HepG2 (cell line): Measurements from ENCODE around the gene PXMP2. TPM values are rescaled to one million over a fixed set of nuclear protein-coding genes. Genes with fewer than 3 reads are reported as not detected.

Experiments
- DR1 ChIP-seq: sonication (generic); formaldehyde crosslinking; IDR thresholded peaks from 2 replicates; pipeline ENCODE4 v1.8.0; 2021; ENCODE audit warnings: mild to moderate bottlenecking, missing genetic modification reagents, inconsistent platforms
- ESRRA ChIP-seq: sonication (generic); formaldehyde crosslinking; IDR thresholded peaks from 2 replicates; pipeline ENCODE4 v1.5.1; 2020; ENCODE audit warnings: mild to moderate bottlenecking, low read depth, missing genetic modification reagents
- FOXO4 ChIP-seq: sonication (generic); formaldehyde crosslinking; conservative IDR thresholded peaks from 2 replicates; pipeline ENCODE4 v1.8.1; 2023; ENCODE audit warnings: missing genetic modification reagents
- GLI4 ChIP-seq: sonication (generic); formaldehyde crosslinking; IDR thresholded peaks from 2 replicates; pipeline ENCODE4 v1.5.1; 2020; ENCODE audit warnings: missing genetic modification reagents, mild to moderate bottlenecking, moderate library complexity, borderline replicate concordance
- HOXA3 ChIP-seq: sonication (generic); formaldehyde crosslinking; IDR thresholded peaks from 2 replicates; pipeline ENCODE4 v1.5.0; 2020; ENCODE audit warnings: missing genetic modification reagents
- KLF11 ChIP-seq: IDR thresholded peaks from 2 replicates; pipeline ENCODE4 v1.6.1; 2016; ENCODE audit warnings: missing compliant biosample characterization
- MAFG ChIP-seq: sonication (generic); formaldehyde crosslinking; IDR thresholded peaks from 2 replicates; pipeline ENCODE4 v1.5.1; 2020; ENCODE audit warnings: mild to moderate bottlenecking, missing genetic modification reagents
- NRL ChIP-seq: sonication (generic); formaldehyde crosslinking; IDR thresholded peaks from 2 replicates; pipeline ENCODE4 v1.5.0; 2020; ENCODE audit warnings: missing genetic modification reagents, mild to moderate bottlenecking, moderate library complexity, borderline replicate concordance
- ONECUT2 ChIP-seq: sonication (generic); formaldehyde crosslinking; IDR thresholded peaks from 2 replicates; pipeline ENCODE4 v1.4.0; 2020; ENCODE audit warnings: missing genetic modification reagents
- POGK ChIP-seq: sonication (generic); formaldehyde crosslinking; conservative IDR thresholded peaks from 2 replicates; pipeline ENCODE4 v1.8.0; 2022; ENCODE audit warnings: mild to moderate bottlenecking, moderate library complexity, missing genetic modification reagents
- SMAD9 ChIP-seq: sonication (generic); formaldehyde crosslinking; IDR thresholded peaks from 2 replicates; pipeline ENCODE4 v1.5.1; 2020; ENCODE audit warnings: mild to moderate bottlenecking, missing genetic modification reagents
- SYNCRIP ChIP-seq: fragments of 200-400 bp; formaldehyde crosslinking; IDR thresholded peaks from 2 replicates; pipeline ENCODE4 v1.6.1; 2018; ENCODE audit warnings: mild to moderate bottlenecking, low read depth, low read length; ENCODE audit not compliant: insufficient read depth
- XRCC5 ChIP-seq: fragments of 200-400 bp; formaldehyde crosslinking; optimal IDR thresholded peaks from 2 replicates; pipeline ENCODE3; 2017; ENCODE audit warnings: mild to moderate bottlenecking, low read length
- ZBTB7A ChIP-seq: sonication (generic); formaldehyde crosslinking; IDR thresholded peaks from 2 replicates; pipeline ENCODE4 v1.8.0; 2022; ENCODE audit warnings: mild to moderate bottlenecking, missing genetic modification reagents
- ZBTB8A ChIP-seq: sonication (generic); formaldehyde crosslinking; IDR thresholded peaks from 2 replicates; pipeline ENCODE4 v1.4.0; 2020; ENCODE audit warnings: mild to moderate bottlenecking, low read depth, missing genetic modification reagents, borderline replicate concordance
- ZFP1 ChIP-seq: IDR thresholded peaks from 2 replicates; pipeline ENCODE4 v1.6.1; 2016
- ZGPAT ChIP-seq: IDR thresholded peaks from 2 replicates; pipeline ENCODE4 v1.6.1; 2016; ENCODE audit warnings: mild to moderate bottlenecking
- ZNF180 ChIP-seq: sonication (generic); formaldehyde crosslinking; IDR thresholded peaks from 2 replicates; pipeline ENCODE4 v1.4.0; 2020; ENCODE audit warnings: low read depth, missing genetic modification reagents, borderline replicate concordance
- ZNF503 ChIP-seq: sonication (generic); formaldehyde crosslinking; IDR thresholded peaks from 2 replicates; pipeline ENCODE4 v1.4.0; 2020; ENCODE audit warnings: missing genetic modification reagents
- ZNF768 ChIP-seq: sonication (generic); formaldehyde crosslinking; IDR thresholded peaks from 2 replicates; pipeline ENCODE4 v1.4.0; 2020; ENCODE audit warnings: missing genetic modification reagents
- ZNF775 ChIP-seq: sonication (generic); formaldehyde crosslinking; IDR thresholded peaks from 2 replicates; pipeline ENCODE4 v1.4.0; 2020; ENCODE audit warnings: missing genetic modification reagents, mild to moderate bottlenecking, moderate library complexity, borderline replicate concordance
- ZNF781 ChIP-seq: sonication (generic); formaldehyde crosslinking; IDR thresholded peaks from 2 replicates; pipeline ENCODE4 v1.5.1; 2020; ENCODE audit warnings: borderline replicate concordance, mild to moderate bottlenecking, missing genetic modification reagents; ENCODE audit errors: not compliant biosample characterization
- polyA plus RNA-seq, 8 experiments: library from polyadenylated mRNA; depleted of rRNA in 3 of 8; stranded (reverse) in 7 of 8; unstranded in 1 of 8; fragments of >200 nt; fragmentation: Illumina TruSeq in 4 of 8; extraction: Trizol in 4 of 8; gene quantifications; 2 replicates each; pipeline versions ENCODE4 v1.2.1 to v1.2.3, GENCODE V29; 2011 to 2016; ENCODE audit warnings: low read depth in 4 of 8, missing spikeins in 1 of 8, mixed read lengths in 1 of 8; ENCODE audit not compliant: insufficient read depth in 1 of 8
- total RNA-seq, 5 experiments: library from RNA; depleted of rRNA; stranded (reverse); fragments of >200 nt; fragmentation: Illumina TruSeq; extraction: Trizol; gene quantifications; 2 replicates each; pipeline ENCODE4 v1.2.3, GENCODE V29; 2016; ENCODE audit warnings: low read depth in 1 of 5

The PXMP2 gene
- total and polyA plus RNA-seq, 2 of the 13 experiments (the other 11 are each of a cell fraction or from before 2014, with no cell fraction given): 25.5 to 42.9 TPM

- TF ChIP-seq XRCC5: peak; percentile 96
- TF ChIP-seq ZNF503 (CRISPR knock-in tag): peak; percentile 37; the same call in 1 of the 2 replicates
- TF ChIP-seq ZBTB7A (CRISPR knock-in tag): no peak
- TF ChIP-seq KLF11: no peak
- TF ChIP-seq GLI4 (CRISPR knock-in tag): no peak
- peak; percentile 44; the same call in 1 of the 2 replicates for TF ChIP-seq DR1 (CRISPR knock-in tag)
- no peak for TF ChIP-seq ZNF180 (CRISPR knock-in tag)
- TF ChIP-seq SMAD9 (CRISPR knock-in tag): no peak
- TF ChIP-seq POGK: peak; percentile 84; the same call in 1 of the 2 replicates
- TF ChIP-seq ZNF768 (CRISPR knock-in tag): no peak
- no peak for TF ChIP-seq ESRRA (CRISPR knock-in tag)
- no peak for TF ChIP-seq ZNF781 (CRISPR knock-in tag)
- peak; percentile 89; the same call in 1 of the 2 replicates for TF ChIP-seq FOXO4 (CRISPR knock-in tag)
- TF ChIP-seq ZBTB8A (CRISPR knock-in tag): no peak
- no peak for TF ChIP-seq ONECUT2 (CRISPR knock-in tag)
- peak; percentile 55 for TF ChIP-seq HOXA3 (CRISPR knock-in tag)
- no peak for TF ChIP-seq NRL (CRISPR knock-in tag)
- no peak for TF ChIP-seq ZFP1 (CRISPR knock-in tag)
- no peak for TF ChIP-seq ZNF775
- no peak for TF ChIP-seq MAFG (CRISPR knock-in tag)
- peak; percentile 80; the same call in 1 of the 2 replicates for TF ChIP-seq ZGPAT (CRISPR knock-in tag)
- TF ChIP-seq SYNCRIP: no peak
Measured at GRCh38 chr12:132687211-132688164, at the start of gene PXMP2, which contains the start of gene POLE (continued).
